Tibial artery (tissue), 4 donors: Measurements from ENCODE around the gene TACC2.

Experiments
- DNase-seq, 2 donors: peaks; one replicate each; pipeline ENCODE4 v3.0.0-alpha.2; 2019
- H3K27ac ChIP-seq, 2 donors: fragments of 200-600 bp; sonication (generic) in 1 of 2; 1 replicate in 1 of 2; 2 replicates in 1 of 2; pipeline ENCODE4 v1.5.1; 2018 to 2019; ENCODE audit warnings: mild to moderate bottlenecking in 1 of 2
- H3K27me3 ChIP-seq, 2 donors: fragments of 200-600 bp; sonication (generic) in 1 of 2; one replicate each; pipeline versions ENCODE4 v1.5.1 to v1.6.0; 2016 to 2019
- H3K36me3 ChIP-seq, 3 donors: fragments of 200-600 bp; sonication (generic) in 2 of 3; one replicate each; pipeline ENCODE4 v1.5.1; 2016 to 2019; ENCODE audit warnings: mild to moderate bottlenecking in 2 of 3
- H3K4me1 ChIP-seq, 4 donors: fragments of 200-600 bp; sonication (generic) in 2 of 4; 1 replicate in 3 of 4; 2 replicates in 1 of 4; pipeline ENCODE4 v1.5.1; 2016 to 2019
- H3K4me3 ChIP-seq, 2 donors: fragments of 200-600 bp; sonication (generic) in 1 of 2; 1 replicate in 1 of 2; 2 replicates in 1 of 2; pipeline ENCODE4 v1.5.1; 2018 to 2019; ENCODE audit warnings: mild to moderate bottlenecking in 2 of 2
- H3K9me3 ChIP-seq, 3 donors: fragments of 200-600 bp; sonication (generic) in 1 of 3; one replicate each; pipeline ENCODE4 v1.5.1; 2016 to 2019
- intact Hi-C: fragments of 100-400 bp; cut with DNase I; formaldehyde crosslinking; loops from one replicate; pipeline ENCODE4 v1.15.0; 2023; ENCODE audit warnings: low total_unique reads
- TF ChIP-seq, protein P1 (sequence below), 2 experiments: fragments of 200-600 bp in 1 of 2; fragments of 450-650 bp in 1 of 2; IDR thresholded peaks; one replicate each; pipeline ENCODE4 v1.5.1; 2017 to 2019; ENCODE audit warnings: antibody characterized with exemption in 2 of 2, mild to moderate bottlenecking in 1 of 2, moderate library complexity in 1 of 2

Gene TACC2

GRCh38 chr10:122147663-122148062 lies 158.7 kb downstream of the TACC2 start:
- Histone ChIP-seq H3K27me3 (no peaks in the 10 kb centered on the region), H3K4me3 (no peak overlapping the region), H3K27ac (no peak overlapping the region), H3K4me1 (peaks cover 0 to 50% (median 32%) of the 10 kb centered on the region in 4 donors), H3K9me3 (no peaks in the 10 kb centered on the region), H3K36me3 (peaks cover 0 to 21% (median 13%) of the 10 kb centered on the region in 3 donors)
- DNase-seq: no peak
- TF ChIP-seq, protein P1, sequence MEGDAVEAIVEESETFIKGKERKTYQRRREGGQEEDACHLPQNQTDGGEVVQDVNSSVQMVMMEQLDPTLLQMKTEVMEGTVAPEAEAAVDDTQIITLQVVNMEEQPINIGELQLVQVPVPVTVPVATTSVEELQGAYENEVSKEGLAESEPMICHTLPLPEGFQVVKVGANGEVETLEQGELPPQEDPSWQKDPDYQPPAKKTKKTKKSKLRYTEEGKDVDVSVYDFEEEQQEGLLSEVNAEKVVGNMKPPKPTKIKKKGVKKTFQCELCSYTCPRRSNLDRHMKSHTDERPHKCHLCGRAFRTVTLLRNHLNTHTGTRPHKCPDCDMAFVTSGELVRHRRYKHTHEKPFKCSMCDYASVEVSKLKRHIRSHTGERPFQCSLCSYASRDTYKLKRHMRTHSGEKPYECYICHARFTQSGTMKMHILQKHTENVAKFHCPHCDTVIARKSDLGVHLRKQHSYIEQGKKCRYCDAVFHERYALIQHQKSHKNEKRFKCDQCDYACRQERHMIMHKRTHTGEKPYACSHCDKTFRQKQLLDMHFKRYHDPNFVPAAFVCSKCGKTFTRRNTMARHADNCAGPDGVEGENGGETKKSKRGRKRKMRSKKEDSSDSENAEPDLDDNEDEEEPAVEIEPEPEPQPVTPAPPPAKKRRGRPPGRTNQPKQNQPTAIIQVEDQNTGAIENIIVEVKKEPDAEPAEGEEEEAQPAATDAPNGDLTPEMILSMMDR (IDR thresholded peaks at IDR 0.05): no peak
- intact Hi-C loops: no loop called here

DNA sequence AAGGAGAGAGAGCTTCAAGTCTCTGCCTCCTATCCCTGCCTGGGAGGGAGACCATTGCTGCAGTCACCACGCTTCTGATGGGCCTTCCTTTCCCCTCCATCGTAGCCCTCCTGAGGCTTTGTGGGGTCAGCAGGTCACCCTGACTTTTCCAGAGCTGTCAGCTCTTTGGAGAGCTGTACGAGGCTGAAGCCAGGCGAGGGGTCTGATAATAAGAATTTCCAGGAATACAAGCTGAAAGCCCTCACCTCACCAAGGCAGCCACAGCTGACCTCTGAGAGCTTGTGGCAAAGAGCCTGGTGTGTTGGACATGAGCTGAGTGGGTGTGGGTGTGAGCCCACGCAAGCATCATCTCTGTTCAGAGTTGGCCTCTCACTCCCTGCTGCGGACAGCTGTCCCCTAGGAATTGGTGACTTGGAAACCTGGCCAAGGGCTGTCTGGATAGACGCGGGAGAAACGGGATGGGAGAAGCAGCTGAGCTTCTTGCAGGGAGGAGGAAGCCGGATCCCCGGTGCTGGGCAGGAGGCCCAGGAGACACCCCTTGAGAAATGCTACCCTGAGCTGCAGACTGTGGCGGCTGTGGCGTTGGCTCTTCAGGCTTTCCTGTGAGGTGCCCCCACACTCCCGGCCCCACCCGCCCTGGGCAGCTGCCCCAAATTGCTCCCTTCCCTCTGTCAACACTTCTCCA lies 160.1 kb downstream of the TACC2 start:
- H3K4me1 ChIP-seq: peaks cover 0 to 54% (median 33%) of the 10 kb centered on the region in 4 donors
- DNase-seq: peak; percentile 67 to 87
- no peaks in the 10 kb centered on the region for H3K27me3 ChIP-seq
- intact Hi-C loops: no loop called here
- TF ChIP-seq, protein P1 (IDR thresholded peaks at IDR 0.05): no peak
- H3K4me3 ChIP-seq: peak overlapping the region; percentile 17 to 22
- no peaks in the 10 kb centered on the region for H3K9me3 ChIP-seq
- peak overlapping the region; percentile 55 to 62 for H3K27ac ChIP-seq
- H3K36me3 ChIP-seq: peaks cover 0 to 15% (median 13%) of the 10 kb centered on the region in 3 donors

- H3K27ac ChIP-seq: peak overlapping the region; percentile 55 to 62
- peaks cover 0 to 62% (median 41%) of the 10 kb centered on the region in 4 donors for H3K4me1 ChIP-seq
- peak; percentile 66 to 83 for DNase-seq
- intact Hi-C loops: no loop called here
- TF ChIP-seq, protein P1 (IDR thresholded peaks at IDR 0.05): no peak
- H3K9me3 ChIP-seq: no peaks in the 10 kb centered on the region
- no peaks in the 10 kb centered on the region for H3K27me3 ChIP-seq
- peak overlapping the region; percentile 17 to 22 for H3K4me3 ChIP-seq
- H3K36me3 ChIP-seq: peaks cover 0 to 9% (median 5%) of the 10 kb centered on the region in 3 donors
Observed at GRCh38 chr10:122149561-122150505, 160.9 kb downstream of the TACC2 start.

DNA sequence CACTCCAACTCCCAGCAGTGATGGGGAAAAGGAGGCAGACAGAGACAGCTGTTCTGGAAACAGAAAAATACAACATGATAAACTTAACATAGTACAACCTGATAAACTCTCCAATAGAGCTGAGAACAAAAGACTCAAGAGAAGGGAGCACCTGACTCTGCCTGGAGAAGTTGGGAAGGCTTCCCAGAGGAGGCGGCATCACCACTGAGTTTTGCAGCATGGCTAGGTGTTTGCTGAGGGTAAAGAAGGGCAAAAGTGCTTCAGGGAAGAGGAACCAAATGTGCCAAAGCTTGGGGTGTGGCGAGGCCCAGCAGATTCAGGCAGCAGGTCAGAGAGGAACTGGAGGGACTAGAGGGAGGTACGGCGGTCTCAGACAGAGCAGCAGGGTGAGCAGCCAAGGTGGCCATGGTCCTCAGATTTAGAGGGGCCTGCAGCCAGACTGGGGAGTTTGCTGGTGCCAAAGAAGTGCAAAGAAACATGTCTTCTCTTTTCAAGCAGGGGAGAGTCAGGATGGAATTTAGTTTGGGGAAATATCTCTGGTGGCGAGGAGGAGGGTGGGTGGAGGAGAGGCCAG lies 162.2 kb downstream of the TACC2 start:
- Histone ChIP-seq H3K27ac (peak overlapping the region; percentile 67 to 85), H3K9me3 (no peaks in the 10 kb centered on the region), H3K36me3 (no peaks in the 10 kb centered on the region), H3K4me1 (peaks cover 0 to 72% (median 49%) of the 10 kb centered on the region in 4 donors), H3K4me3 (no peak overlapping the region), H3K27me3 (no peaks in the 10 kb centered on the region)
- no peak for DNase-seq
- TF ChIP-seq, protein P1 (IDR thresholded peaks at IDR 0.05): no peak
- intact Hi-C loops: no loop called here

DNA sequence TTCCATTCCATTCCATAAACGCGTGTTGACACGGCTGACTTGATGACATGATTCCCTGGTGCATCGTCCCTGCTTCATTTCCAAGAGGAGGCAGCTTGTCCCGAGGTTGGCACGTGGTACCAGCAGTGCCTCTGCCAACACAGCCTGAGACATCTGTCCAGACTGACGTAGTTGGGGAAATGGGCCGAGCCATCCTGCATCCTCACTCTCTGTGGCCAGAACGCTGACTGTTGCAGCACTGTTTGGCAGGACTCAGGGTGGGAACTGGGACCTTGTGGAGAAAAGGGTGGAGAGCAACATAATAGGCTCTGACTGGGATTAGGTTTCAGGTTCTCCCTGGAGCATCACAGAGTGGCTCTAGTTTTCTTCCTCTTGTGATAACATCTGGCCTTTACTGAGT lies 163.6 kb downstream of the TACC2 start:
- peaks cover 0 to 66% (median 49%) of the 10 kb centered on the region in 4 donors for H3K4me1 ChIP-seq
- no peaks in the 10 kb centered on the region for H3K9me3 ChIP-seq
- intact Hi-C loops: no loop called here
- H3K4me3 ChIP-seq: no peak overlapping the region
- no peaks in the 10 kb centered on the region for H3K27me3 ChIP-seq
- peak overlapping the region; percentile 67 to 85 for H3K27ac ChIP-seq
- TF ChIP-seq, protein P1 (IDR thresholded peaks at IDR 0.05): no peak
- H3K36me3 ChIP-seq: no peaks in the 10 kb centered on the region
- DNase-seq: peak; percentile 93 to 97
